GM20000 (cell line): ENCODE data around the gene EGFLAM.

Experiments
- DNase-seq: peaks from one replicate; pipeline ENCODE4 v3.0.0; 2012; ENCODE audit warnings: low spot score
- TF ChIP-seq, protein P1 (sequence below): IDR thresholded peaks from 2 replicates; pipeline ENCODE4 v1.5.1; 2012; ENCODE audit warnings: mild to moderate bottlenecking, control low read depth; ENCODE audit errors: extremely low read depth, missing control alignments

The EGFLAM gene

GRCh38 chr5:38447786-38448185 is 189.4 kb downstream of the EGFLAM start:
- TF ChIP-seq, protein P1, sequence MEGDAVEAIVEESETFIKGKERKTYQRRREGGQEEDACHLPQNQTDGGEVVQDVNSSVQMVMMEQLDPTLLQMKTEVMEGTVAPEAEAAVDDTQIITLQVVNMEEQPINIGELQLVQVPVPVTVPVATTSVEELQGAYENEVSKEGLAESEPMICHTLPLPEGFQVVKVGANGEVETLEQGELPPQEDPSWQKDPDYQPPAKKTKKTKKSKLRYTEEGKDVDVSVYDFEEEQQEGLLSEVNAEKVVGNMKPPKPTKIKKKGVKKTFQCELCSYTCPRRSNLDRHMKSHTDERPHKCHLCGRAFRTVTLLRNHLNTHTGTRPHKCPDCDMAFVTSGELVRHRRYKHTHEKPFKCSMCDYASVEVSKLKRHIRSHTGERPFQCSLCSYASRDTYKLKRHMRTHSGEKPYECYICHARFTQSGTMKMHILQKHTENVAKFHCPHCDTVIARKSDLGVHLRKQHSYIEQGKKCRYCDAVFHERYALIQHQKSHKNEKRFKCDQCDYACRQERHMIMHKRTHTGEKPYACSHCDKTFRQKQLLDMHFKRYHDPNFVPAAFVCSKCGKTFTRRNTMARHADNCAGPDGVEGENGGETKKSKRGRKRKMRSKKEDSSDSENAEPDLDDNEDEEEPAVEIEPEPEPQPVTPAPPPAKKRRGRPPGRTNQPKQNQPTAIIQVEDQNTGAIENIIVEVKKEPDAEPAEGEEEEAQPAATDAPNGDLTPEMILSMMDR: no peak
- no peak for DNase-seq

DNA sequence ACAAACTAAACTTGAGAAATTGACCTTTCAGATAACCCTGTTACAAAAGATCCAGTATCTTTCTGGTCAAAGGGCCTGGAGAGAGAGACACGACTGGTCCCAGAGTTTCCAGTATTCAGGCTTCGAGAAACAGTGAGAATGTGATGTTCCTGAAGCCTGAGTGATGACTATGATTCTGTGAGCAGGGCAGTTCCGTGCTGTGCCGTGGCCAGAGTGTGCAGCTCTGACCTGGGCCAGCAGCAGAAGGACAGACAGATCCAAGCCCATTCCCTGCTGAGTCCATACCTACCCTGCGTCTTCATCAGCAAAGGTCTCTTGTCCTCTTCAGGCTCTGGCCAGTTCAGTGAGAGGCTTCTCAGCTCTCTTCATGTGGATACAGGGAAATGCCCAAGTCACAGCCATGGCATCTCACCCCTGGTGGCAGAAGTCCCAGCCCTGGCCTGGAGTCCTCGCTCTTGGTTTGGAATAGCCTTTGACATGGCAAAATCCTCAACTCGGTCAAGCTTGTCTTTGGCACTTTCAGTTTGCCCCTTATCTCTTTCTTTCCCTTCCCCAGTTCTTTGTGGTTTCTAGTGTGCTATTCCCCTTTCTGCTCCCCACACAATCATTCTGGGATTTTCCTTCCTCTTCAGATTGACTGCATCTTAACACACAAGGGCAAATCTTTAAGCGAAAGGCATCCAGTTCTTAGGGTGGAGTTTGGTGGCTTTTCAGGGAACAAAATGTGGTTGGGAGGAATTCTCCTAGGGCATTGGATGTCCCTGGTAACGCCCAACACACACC is 190.4 kb downstream of the EGFLAM start:
- no peak for DNase-seq

GRCh38 chr5:38450627-38451026 is 192.3 kb downstream of the EGFLAM start:
- no peak for DNase-seq
- TF ChIP-seq, protein P1: no peak

More for the DNA sequence above, 190.4 kb downstream of the EGFLAM start:
- TF ChIP-seq, protein P1: no peak

- TF ChIP-seq, protein P1: no peak
- DNase-seq: no peak
Measured at GRCh38 chr5:38451074-38451725, 192.8 kb downstream of the EGFLAM start.

DNA sequence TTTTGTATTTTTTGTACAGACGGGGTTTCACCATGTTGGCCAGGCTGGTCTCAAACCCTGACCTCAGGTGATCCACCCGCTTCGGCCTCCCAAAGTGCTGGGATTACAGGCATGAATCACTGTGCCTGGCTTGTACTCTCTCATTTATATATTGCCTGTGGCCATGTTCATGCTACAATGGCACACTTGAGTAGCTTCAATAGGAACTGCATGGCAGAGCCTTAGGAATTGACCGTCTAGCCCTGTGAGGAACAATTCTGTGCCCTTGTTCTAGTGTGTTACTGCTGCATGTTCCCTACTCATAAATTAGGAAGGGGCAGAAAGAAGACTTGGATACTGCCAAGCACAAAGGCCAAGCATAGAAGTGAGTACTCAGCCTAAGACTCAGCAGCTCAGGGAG is 193.8 kb downstream of the EGFLAM start:
- TF ChIP-seq, protein P1: no peak
- no peak for DNase-seq

GRCh38 chr5:38453506-38453905 is 195.1 kb downstream of the EGFLAM start:
- TF ChIP-seq, protein P1: no peak
- peak; percentile 74 for DNase-seq

DNA sequence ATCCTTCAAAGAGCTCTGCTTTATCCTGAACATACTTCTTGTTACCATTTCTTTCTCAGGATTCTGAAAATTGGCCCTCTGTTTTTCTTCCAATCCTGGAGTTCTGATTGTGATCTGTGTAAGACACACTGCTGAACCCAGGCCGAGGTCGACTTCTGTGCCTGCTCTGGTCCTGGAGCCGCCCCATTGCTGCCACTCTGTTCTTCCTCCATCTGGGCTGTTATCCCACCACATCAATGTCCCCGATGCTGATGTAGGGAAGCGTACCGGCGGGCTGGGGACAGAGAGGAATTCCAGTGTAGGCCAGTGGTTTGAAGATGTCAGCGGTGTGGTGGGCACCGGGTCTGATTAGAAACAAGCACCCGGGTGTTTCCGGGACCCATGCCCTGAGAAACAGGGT is 195.6 kb downstream of the EGFLAM start:
- no peak for DNase-seq
- TF ChIP-seq, protein P1: no peak
